Limb (tissue), 2 donors: ENCODE results near the gene TFR2.
A peak's percentile ranks its signal among the peaks of the same experiment; 100 is the strongest.

Experiments used
- DNase-seq, 2 donors: peaks; one replicate each; pipeline ENCODE4 v3.0.0-alpha.2; 2016; ENCODE audit errors: extremely low spot score in 2 of 2

Gene TFR2

GRCh38 chr7:100586266-100587025 lies 54.9 kb downstream of the TFR2 start, which contains the start of gene FBXO24:
FBXO24 (plus strand) TSS chr7:100586328; CDS start chr7:100586626, 298 bp downstream.
- DNase-seq: peak; percentile 99 to 100

- no peak for DNase-seq
These were observed 55.7 kb downstream of the TFR2 start, which contains the start of gene LRCH4 for GRCh38 chr7:100585511-100586265. LRCH4 (minus strand) TSS chr7:100586129; CDS start chr7:100586100, 29 bp downstream.

- peak in 1 of 2 donors; percentile 53 for DNase-seq
These were observed 56.5 kb downstream of the TFR2 start for GRCh38 chr7:100584683-100585510.

- no peak for DNase-seq
These were observed 57.2 kb downstream of the TFR2 start for GRCh38 chr7:100584054-100584682.

- no peak for DNase-seq
These were observed 58.0 kb downstream of the TFR2 start for GRCh38 chr7:100583132-100584053.

- DNase-seq: no peak
These were observed 58.7 kb downstream of the TFR2 start for GRCh38 chr7:100582650-100583049.

- DNase-seq: no peak
These were observed 59.2 kb downstream of the TFR2 start for GRCh38 chr7:100582041-100582579.

GRCh38 chr7:100580466-100581283 lies 60.7 kb downstream of the TFR2 start:
- no peak for DNase-seq

GRCh38 chr7:100578246-100579183 lies 62.8 kb downstream of the TFR2 start:
- no peak for DNase-seq

- no peak for DNase-seq
These were observed 63.8 kb downstream of the TFR2 start for GRCh38 chr7:100577507-100577906.

GRCh38 chr7:100577103-100577502 lies 64.2 kb downstream of the TFR2 start:
- no peak for DNase-seq

GRCh38 chr7:100576384-100576993 lies 64.9 kb downstream of the TFR2 start:
- no peak for DNase-seq

- DNase-seq: no peak
These were observed 65.5 kb downstream of the TFR2 start for GRCh38 chr7:100575746-100576383.

- no peak for DNase-seq
These were observed 66.1 kb downstream of the TFR2 start for GRCh38 chr7:100575206-100575631.

- DNase-seq: no peak
These were observed 66.8 kb downstream of the TFR2 start for GRCh38 chr7:100574362-100575205.
